GM06990 (cell line): Measurements from ENCODE around the gene ABLIM1.
A peak's percentile ranks its signal among the peaks of the same experiment; 100 is the strongest.

Experiments
- DNase-seq: peaks from one replicate; pipeline ENCODE4 v3.0.0-alpha.2; 2011; ENCODE audit not compliant: insufficient read length; ENCODE audit errors: extremely low read depth
- H3K27me3 ChIP-seq: replicated peaks from 2 replicates; pipeline ENCODE4 v1.6.0; 2011; ENCODE audit warnings: low read length; ENCODE audit not compliant: control insufficient read depth, insufficient read depth
- H3K36me3 ChIP-seq: 2 replicates; pipeline ENCODE4 v1.5.1; 2011; ENCODE audit warnings: low read length; ENCODE audit not compliant: control insufficient read depth, insufficient read depth
- H3K4me3 ChIP-seq: replicated peaks from 2 replicates; pipeline ENCODE4 v1.5.1; 2011; ENCODE audit warnings: low read depth, mild to moderate bottlenecking, control low read depth, low read length
- CTCF ChIP-seq: IDR thresholded peaks from 2 replicates; pipeline ENCODE4 v1.5.1; 2011; ENCODE audit warnings: low read length, control low read depth, mild to moderate bottlenecking, inconsistent platforms; ENCODE audit not compliant: insufficient read depth, poor library complexity, severe bottlenecking

The ABLIM1 gene

GRCh38 chr10:114635101-114635500, 23.0 kb downstream of the ABLIM1 start:
- no peak for TF ChIP-seq CTCF
- H3K4me3 ChIP-seq, result no peak overlapping the region
- no peaks in the 10 kb centered on the region for H3K36me3 ChIP-seq
- H3K27me3 ChIP-seq, result peaks cover 1% of the 10 kb centered on the region
- no peak for DNase-seq

GRCh38 chr10:114634609-114634979, 23.5 kb downstream of the ABLIM1 start:
- Histone ChIP-seq H3K27me3 (peaks cover 1% of the 10 kb centered on the region), H3K36me3 (no peaks in the 10 kb centered on the region), H3K4me3 (no peak overlapping the region)
- TF ChIP-seq CTCF, result no peak
- DNase-seq, result no peak

- DNase-seq, result no peak
- TF ChIP-seq CTCF, result no peak
- Histone ChIP-seq H3K36me3 (no peaks in the 10 kb centered on the region), H3K27me3 (peaks cover 1% of the 10 kb centered on the region), H3K4me3 (no peak overlapping the region)
Measured at GRCh38 chr10:114632869-114633715, 25.0 kb downstream of the ABLIM1 start.

- DNase-seq, result peak; percentile 32
- peak overlapping the region; percentile 54 for H3K4me3 ChIP-seq
- H3K36me3 ChIP-seq, result no peaks in the 10 kb centered on the region
- peaks cover 1% of the 10 kb centered on the region for H3K27me3 ChIP-seq
- no peak for TF ChIP-seq CTCF
Measured at GRCh38 chr10:114631666-114632417, 26.2 kb downstream of the ABLIM1 start.

GRCh38 chr10:114631090-114631665, 26.9 kb downstream of the ABLIM1 start:
- no peak for TF ChIP-seq CTCF
- peak; percentile 9 for DNase-seq
- Histone ChIP-seq H3K36me3 (no peaks in the 10 kb centered on the region), H3K4me3 (peak overlapping the region; percentile 54), H3K27me3 (peaks cover 3% of the 10 kb centered on the region)
